Measurements from ENCODE around the gene BBS9.

Gene BBS9

GRCh38 chr7:33127085-33127484, 2.3 kb upstream of the BBS9 start:
- no peak for DNase-seq (ENCODE audit: low read depth)

GRCh38 chr7:33128631-33128989, 754 bp upstream of the BBS9 start:
- DNase-seq (ENCODE audit: low read depth) = no peak

- DNase-seq (ENCODE audit: low read depth) = no peak
Observed at GRCh38 chr7:33129806-33130153, 416 bp downstream of the BBS9 start.

GRCh38 chr7:33130184-33130583, 820 bp downstream of the BBS9 start:
- DNase-seq (ENCODE audit: low read depth) = no peak

- no peak for DNase-seq (ENCODE audit: low read depth)
Observed at GRCh38 chr7:33137103-33137502, 7.7 kb downstream of the BBS9 start.

- no peak for DNase-seq (ENCODE audit: low read depth)
Observed at GRCh38 chr7:33142585-33142984, 13.2 kb downstream of the BBS9 start.

GRCh38 chr7:33143996-33144718, 14.8 kb downstream of the BBS9 start:
- DNase-seq (ENCODE audit: low read depth) = no peak

GRCh38 chr7:33145156-33145555, 15.8 kb downstream of the BBS9 start:
- no peak for DNase-seq (ENCODE audit: low read depth)

- no peak for DNase-seq (ENCODE audit: low read depth)
Observed at GRCh38 chr7:33152087-33152486, 22.7 kb downstream of the BBS9 start.

- DNase-seq (ENCODE audit: low read depth) = no peak
Observed at GRCh38 chr7:33155811-33156210, 26.4 kb downstream of the BBS9 start.

- DNase-seq (ENCODE audit: low read depth) = no peak
Observed at GRCh38 chr7:33156441-33156840, 27.1 kb downstream of the BBS9 start.

- no peak for DNase-seq (ENCODE audit: low read depth)
Observed at GRCh38 chr7:33157311-33157710, 27.9 kb downstream of the BBS9 start.

- no peak for DNase-seq (ENCODE audit: low read depth)
Observed at GRCh38 chr7:33157781-33158180, 28.4 kb downstream of the BBS9 start.

GRCh38 chr7:33177876-33178275, 48.5 kb downstream of the BBS9 start:
- DNase-seq (ENCODE audit: low read depth) = no peak

- DNase-seq (ENCODE audit: low read depth) = no peak
Observed at GRCh38 chr7:33179519-33179918, 50.2 kb downstream of the BBS9 start.

- DNase-seq (ENCODE audit: low read depth) = no peak
Observed at GRCh38 chr7:33183504-33183903, 54.1 kb downstream of the BBS9 start.

- no peak for DNase-seq (ENCODE audit: low read depth)
Observed at GRCh38 chr7:33184828-33185227, 55.5 kb downstream of the BBS9 start.

- no peak for DNase-seq (ENCODE audit: low read depth)
Observed at GRCh38 chr7:33185786-33186185, 56.4 kb downstream of the BBS9 start.

- DNase-seq (ENCODE audit: low read depth) = no peak
Observed at GRCh38 chr7:33186192-33186591, 56.8 kb downstream of the BBS9 start.

- DNase-seq (ENCODE audit: low read depth) = no peak
Observed at GRCh38 chr7:33190688-33191304, 61.4 kb downstream of the BBS9 start.

GRCh38 chr7:33191340-33191739, 62.0 kb downstream of the BBS9 start:
- no peak for DNase-seq (ENCODE audit: low read depth)

GRCh38 chr7:33192695-33193291, 63.4 kb downstream of the BBS9 start:
- no peak for DNase-seq (ENCODE audit: low read depth)

GRCh38 chr7:33193308-33193864, 64.0 kb downstream of the BBS9 start:
- DNase-seq (ENCODE audit: low read depth) = no peak
